Esophagus (tissue), 2 donors: ENCODE measurements around the gene TMEM178A. TPM values are rescaled to one million over a fixed set of nuclear protein-coding genes. Genes with fewer than 3 reads are reported as not detected.

Experiments
- H3K27ac ChIP-seq, 2 donors: one replicate each; pipeline ENCODE4 v1.5.1; 2013; ENCODE audit warnings: low read depth in 2 of 2, mild to moderate bottlenecking in 2 of 2, inconsistent platforms in 1 of 2, low read length in 1 of 2, moderate library complexity in 1 of 2
- H3K27me3 ChIP-seq, 2 donors: one replicate each; pipeline ENCODE4 v1.6.1; 2013; ENCODE audit warnings: low read length in 2 of 2, control low read depth in 1 of 2, mild to moderate bottlenecking in 1 of 2; ENCODE audit not compliant: insufficient read depth in 2 of 2, control insufficient read depth in 1 of 2
- H3K36me3 ChIP-seq, 2 donors: one replicate each; pipeline ENCODE4 v1.6.1; 2013; ENCODE audit warnings: low read length in 1 of 2; ENCODE audit not compliant: control insufficient read depth in 2 of 2, insufficient read depth in 2 of 2
- H3K4me1 ChIP-seq, 2 donors: one replicate each; pipeline ENCODE4 v1.6.1; 2013; ENCODE audit warnings: low read length in 1 of 2; ENCODE audit not compliant: control insufficient read depth in 2 of 2, insufficient read depth in 2 of 2
- H3K4me3 ChIP-seq, 2 donors: one replicate each; pipeline ENCODE4 v1.5.1; 2013; ENCODE audit warnings: low read length in 2 of 2, mild to moderate bottlenecking in 2 of 2, low read depth in 1 of 2, moderate library complexity in 1 of 2
- H3K9me3 ChIP-seq, 2 donors: one replicate each; pipeline ENCODE4 v1.6.1; 2013; ENCODE audit warnings: mild to moderate bottlenecking in 2 of 2, low read depth in 1 of 2, low read length in 1 of 2, moderate library complexity in 1 of 2; ENCODE audit not compliant: control insufficient read depth in 2 of 2, insufficient read depth in 1 of 2
- WGBS, 2 donors: extraction: QIAGEN DNeasy Blood & Tissue Kit; methylation state at CpG; one replicate each; pipeline ENCODE4 v1.1.7; 2013; 5-methylcytosine and 5-hydroxymethylcytosine counted together
- polyA plus RNA-seq, 2 donors: library from polyadenylated mRNA; stranded (reverse); fragments of 200-250 nt; gene quantifications; one replicate each; pipeline ENCODE4 v1.2.3, GENCODE V29; 2013
- donor health status: healthy with polysubstance abuse.
- donor health status: Bipolar disorder and iron deficiency.

Gene TMEM178A
- polyA plus RNA-seq, 2 donors, result 0.53 to 1.1 TPM

DNA sequence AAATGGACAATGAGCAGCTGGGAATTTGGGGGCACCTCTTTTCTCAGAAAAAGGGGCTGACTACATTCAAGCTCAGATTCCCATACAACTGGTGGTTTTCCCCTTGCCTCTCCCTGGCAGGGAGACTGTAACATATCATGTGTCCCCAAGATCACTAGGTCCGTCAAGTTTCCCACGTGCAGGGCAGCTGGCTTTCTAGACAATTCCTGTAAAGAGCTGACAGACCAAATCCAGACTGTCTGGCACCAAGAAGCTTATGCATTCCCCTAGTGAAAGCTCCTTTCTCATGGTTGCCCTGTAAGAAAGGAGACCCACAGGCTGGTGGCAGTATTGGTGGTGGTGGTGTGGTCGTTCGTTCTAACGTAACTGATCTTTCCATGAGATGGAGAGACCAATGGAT, 64.6 kb downstream of the TMEM178A start:
- Histone ChIP-seq H3K27ac (no peak overlapping the region), H3K27me3 (no peaks in the 10 kb centered on the region), H3K36me3 (peaks cover 0 to 5% of the 10 kb centered on the region in 2 donors), H3K4me1 (no peaks in the 10 kb centered on the region), H3K4me3 (no peak overlapping the region), H3K9me3 (peaks cover 2% of the 10 kb centered on the region in 2 donors)
- WGBS, 2 donors, result 92 to 94% methylated on average over 5 of the region's 5 CpGs

DNA sequence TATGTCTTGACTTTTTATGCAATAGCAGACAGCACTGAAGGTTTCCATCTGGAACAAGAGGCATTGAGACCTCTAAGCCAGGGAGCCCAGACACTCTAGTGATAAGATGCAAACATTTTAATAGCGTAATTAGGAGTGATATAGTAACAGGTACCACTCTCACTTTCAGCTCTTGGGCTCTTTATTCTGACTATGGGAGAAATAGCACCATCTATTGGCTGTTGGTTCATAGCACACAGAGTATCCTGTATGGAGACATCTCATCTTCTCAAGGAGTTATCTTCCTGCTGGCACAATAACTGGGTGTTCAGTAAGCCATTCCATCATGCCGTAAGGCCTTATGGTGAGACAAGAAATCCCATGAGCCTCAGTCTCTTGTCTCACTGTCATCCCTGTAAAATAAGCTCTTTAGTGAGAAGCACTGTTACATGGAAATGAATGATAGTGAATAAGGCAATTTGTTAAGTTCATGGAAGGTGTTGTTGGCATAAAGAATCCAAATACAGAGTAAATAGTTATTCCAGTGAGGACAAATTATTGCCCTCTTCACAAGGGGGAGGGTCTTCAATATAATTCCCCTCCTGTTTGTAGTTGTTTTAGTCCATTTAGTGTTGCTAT, 65.1 kb downstream of the TMEM178A start:
- WGBS, 2 donors, result 87 to 92% methylated on average over 2 of the region's 2 CpGs
- H3K36me3 ChIP-seq, result peaks cover 0 to 7% of the 10 kb centered on the region in 2 donors

DNA sequence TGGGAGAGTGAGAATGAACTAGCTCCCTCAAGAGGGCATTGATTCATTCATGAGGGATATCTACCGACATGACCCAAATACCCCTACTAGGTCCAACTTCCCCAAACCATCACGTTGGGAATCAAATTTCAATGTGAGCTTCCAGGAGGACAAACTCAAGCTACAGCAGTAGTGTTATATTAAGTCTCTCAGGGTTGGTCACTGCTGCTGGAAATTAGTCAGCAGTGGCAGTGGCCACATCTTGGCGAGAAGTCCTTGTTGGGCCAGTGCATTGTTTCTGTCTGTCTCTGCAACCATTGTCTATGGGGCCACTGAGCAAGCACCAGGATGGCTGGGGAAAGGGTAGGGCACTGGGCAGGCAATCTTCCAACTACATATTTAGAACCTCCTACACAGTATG, 65.8 kb downstream of the TMEM178A start:
- Histone ChIP-seq H3K27ac (no peak overlapping the region), H3K36me3 (peaks cover 0 to 7% of the 10 kb centered on the region in 2 donors)

More for the DNA sequence above, 65.1 kb downstream of the TMEM178A start:
- H3K4me1 ChIP-seq, result no peaks in the 10 kb centered on the region
- H3K4me3 ChIP-seq, result no peak overlapping the region
- H3K9me3 ChIP-seq, result peaks cover 2% of the 10 kb centered on the region in 2 donors
- no peaks in the 10 kb centered on the region for H3K27me3 ChIP-seq
- H3K27ac ChIP-seq, result no peak overlapping the region

DNA sequence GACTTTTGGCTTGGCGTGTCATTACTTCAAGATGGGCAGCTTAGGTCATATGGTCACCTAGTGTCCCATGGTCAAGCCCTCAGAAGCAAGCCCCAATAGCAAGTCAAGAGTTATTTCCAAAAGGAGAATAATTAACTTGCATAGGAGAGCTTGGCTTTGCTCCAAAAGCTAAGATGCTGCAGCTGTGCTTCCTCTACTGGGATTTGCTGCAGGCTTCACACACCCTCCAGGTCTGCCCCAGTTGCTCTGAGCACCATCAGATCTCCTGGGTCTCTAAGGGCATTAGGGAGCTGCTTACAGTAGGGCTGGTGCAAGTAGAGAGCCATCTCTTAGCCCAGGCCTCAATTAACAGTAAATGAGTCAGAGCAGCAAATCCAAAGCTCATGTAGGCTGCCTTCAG, 66.8 kb downstream of the TMEM178A start:
- Histone ChIP-seq H3K27me3 (no peaks in the 10 kb centered on the region), H3K4me3 (no peak overlapping the region), H3K9me3 (peaks cover 2% of the 10 kb centered on the region in 2 donors), H3K4me1 (no peaks in the 10 kb centered on the region), H3K36me3 (peaks cover 0 to 7% of the 10 kb centered on the region in 2 donors), H3K27ac (no peak overlapping the region)
- WGBS, 2 donors, result 91 to 95% methylated on average over 1 of the region's 1 CpG

More for the DNA sequence above, 65.8 kb downstream of the TMEM178A start:
- 90 to 91% methylated on average over 3 of the region's 3 CpGs for WGBS, 2 donors
- Histone ChIP-seq H3K9me3 (peaks cover 2% of the 10 kb centered on the region in 2 donors), H3K27me3 (no peaks in the 10 kb centered on the region), H3K4me1 (no peaks in the 10 kb centered on the region), H3K4me3 (no peak overlapping the region)

DNA sequence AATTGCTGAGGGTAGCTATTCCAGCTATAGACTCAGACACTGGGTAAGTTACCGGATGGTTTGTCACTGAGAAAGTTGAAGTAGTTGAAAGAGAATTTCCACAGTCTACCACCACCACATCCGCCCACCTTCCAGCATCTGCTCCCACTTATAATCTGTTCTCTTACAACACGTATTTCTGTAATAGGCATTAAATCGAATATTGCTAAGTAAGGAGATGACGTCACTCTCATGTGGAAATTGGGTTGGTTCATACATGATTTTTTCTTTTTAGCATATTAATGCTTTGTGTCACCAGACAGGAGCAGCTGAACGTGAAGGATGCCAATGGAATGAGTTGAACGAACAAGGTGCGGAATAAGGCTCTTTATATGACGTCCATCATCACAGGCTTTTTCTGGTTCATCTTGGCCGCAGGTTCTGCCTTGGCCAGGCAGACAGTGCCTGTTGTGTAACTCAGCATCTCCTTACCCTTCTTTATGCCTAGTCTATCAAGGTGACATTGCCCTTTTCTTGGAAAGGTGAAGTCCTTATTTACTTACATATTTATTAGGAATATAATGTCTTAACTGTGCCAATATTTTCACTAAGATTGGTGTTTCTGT, 67.5 kb downstream of the TMEM178A start:
- Histone ChIP-seq H3K27me3 (no peaks in the 10 kb centered on the region), H3K9me3 (peaks cover 2% of the 10 kb centered on the region in 2 donors), H3K4me1 (no peaks in the 10 kb centered on the region), H3K27ac (no peak overlapping the region), H3K36me3 (peaks cover 1 to 9% of the 10 kb centered on the region in 2 donors), H3K4me3 (no peak overlapping the region)
- 95 to 96% methylated on average over 10 of the region's 10 CpGs for WGBS, 2 donors

DNA sequence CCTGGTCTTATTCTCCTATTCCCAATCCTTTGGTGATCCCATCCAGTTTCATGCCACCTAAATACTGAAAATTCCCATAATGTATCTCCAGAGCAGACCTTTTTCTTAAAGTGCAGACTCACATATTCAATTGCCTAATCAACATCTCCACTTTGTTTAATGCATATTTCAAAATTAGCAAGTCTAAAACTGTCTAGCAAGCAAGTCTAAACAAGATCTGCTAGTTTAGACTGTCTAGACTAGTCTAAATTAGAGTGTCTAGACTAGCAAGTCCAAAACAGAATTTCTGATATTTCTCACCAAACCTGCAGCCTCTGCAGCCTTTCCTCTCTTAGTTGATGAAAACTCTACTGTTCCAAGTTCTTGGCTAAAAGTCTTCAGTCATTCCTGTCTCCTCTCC, 68.7 kb downstream of the TMEM178A start:
- Histone ChIP-seq H3K36me3 (peaks cover 6 to 9% of the 10 kb centered on the region in 2 donors), H3K9me3 (peaks cover 2% of the 10 kb centered on the region in 2 donors), H3K27ac (no peak overlapping the region), H3K27me3 (no peaks in the 10 kb centered on the region), H3K4me1 (no peaks in the 10 kb centered on the region), H3K4me3 (no peak overlapping the region)

DNA sequence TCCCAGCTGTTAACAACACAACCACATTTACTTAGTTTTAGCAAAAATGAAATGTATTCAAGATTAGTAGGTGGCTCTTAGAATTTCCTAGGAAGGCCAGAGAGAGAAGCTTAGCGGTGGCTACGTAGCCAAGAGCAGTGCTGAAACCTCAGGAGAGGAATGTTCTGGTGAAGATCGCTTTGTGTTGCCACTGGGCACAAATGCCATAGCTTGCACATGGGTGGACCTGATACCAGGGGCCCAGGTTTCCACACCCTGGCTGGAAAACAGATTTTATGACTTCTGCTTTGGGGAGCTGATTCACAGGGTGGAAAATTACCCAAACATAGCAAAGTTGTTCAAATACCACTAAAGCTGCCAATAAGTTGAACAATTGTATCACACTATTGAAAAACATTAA, 69.9 kb downstream of the TMEM178A start:
- H3K4me3 ChIP-seq, result no peak overlapping the region
- peaks cover 0 to 2% of the 10 kb centered on the region in 2 donors for H3K9me3 ChIP-seq
- WGBS, 2 donors, result 96 to 99% methylated on average over 3 of the region's 3 CpGs
- no peaks in the 10 kb centered on the region for H3K4me1 ChIP-seq
- no peak overlapping the region for H3K27ac ChIP-seq
- H3K27me3 ChIP-seq, result no peaks in the 10 kb centered on the region
- peaks cover 8 to 9% of the 10 kb centered on the region in 2 donors for H3K36me3 ChIP-seq

DNA sequence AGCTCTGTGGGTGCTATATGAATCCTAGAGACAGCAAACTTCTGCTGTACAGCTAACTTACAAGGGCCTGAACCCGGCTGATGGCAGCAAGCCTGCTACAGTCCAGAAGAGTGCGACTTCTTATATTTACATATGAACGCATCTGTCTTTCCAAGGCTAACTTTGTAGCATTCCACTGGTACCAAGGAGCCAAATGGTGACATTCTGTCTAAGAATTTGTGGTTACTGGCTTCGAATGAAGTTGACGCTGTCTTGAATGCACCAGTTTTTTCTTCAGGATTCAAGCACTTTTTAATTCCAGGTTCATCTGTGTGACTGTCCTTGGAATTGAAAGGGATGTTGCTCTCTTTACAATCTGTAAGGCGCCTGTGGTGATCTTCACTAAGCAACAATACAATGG, 70.9 kb downstream of the TMEM178A start:
- Histone ChIP-seq H3K36me3 (peaks cover 8 to 9% of the 10 kb centered on the region in 2 donors), H3K9me3 (peaks cover 0 to 2% of the 10 kb centered on the region in 2 donors), H3K27ac (no peak overlapping the region), H3K4me3 (no peak overlapping the region), H3K4me1 (no peaks in the 10 kb centered on the region), H3K27me3 (no peaks in the 10 kb centered on the region)
- WGBS, 2 donors, result 79 to 86% methylated on average over 6 of the region's 6 CpGs

DNA sequence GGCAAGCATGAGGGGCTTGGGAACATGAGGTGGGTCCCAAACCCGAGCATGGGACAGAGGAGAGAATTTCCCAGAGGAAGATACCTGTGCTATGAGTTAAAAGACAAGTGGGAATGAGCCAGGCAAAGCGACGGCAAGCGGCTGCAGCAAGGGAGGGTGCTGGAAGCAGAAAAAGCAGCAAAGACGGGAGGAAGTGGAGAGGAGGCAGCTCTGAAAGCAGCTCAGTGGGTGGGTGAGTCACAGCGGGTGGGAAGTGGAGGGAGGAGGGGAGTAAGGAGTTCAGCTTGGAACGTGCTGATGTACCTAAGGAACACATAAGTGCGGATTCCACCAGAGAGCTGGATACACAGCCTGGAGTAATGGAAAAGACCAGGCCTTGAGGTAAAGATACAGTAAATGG, 71.9 kb downstream of the TMEM178A start:
- no peak overlapping the region for H3K4me3 ChIP-seq
- WGBS, 2 donors, result 86 to 92% methylated on average over 8 of the region's 8 CpGs
- no peaks in the 10 kb centered on the region for H3K27me3 ChIP-seq
- H3K4me1 ChIP-seq, result no peaks in the 10 kb centered on the region
- H3K27ac ChIP-seq, result no peak overlapping the region
- peaks cover 6 to 8% of the 10 kb centered on the region in 2 donors for H3K36me3 ChIP-seq
- H3K9me3 ChIP-seq, result no peaks in the 10 kb centered on the region

DNA sequence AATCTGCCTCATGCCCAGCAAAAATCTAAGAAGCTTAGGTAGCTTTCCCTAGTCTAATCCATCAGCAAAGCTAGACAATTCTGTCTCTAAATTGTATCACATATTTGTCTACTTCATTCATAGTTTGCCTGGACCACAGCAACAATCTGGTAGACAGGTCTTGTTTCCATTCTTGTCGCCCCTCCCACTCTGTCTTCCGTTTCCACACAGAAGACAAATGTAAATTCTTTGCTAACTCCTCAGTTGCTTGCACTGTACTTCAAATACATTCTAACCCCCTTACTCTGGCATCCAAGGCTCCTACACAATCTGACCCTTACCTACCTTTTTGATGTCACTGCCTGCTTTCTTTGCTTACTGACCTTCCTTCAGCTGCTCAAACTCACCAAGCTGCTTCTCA, 73.2 kb downstream of the TMEM178A start:
- 93 to 97% methylated on average over 2 of the region's 2 CpGs for WGBS, 2 donors
- H3K27ac ChIP-seq, result no peak overlapping the region
- H3K27me3 ChIP-seq, result no peaks in the 10 kb centered on the region
- H3K4me1 ChIP-seq, result no peaks in the 10 kb centered on the region
- H3K36me3 ChIP-seq, result peaks cover 7 to 8% of the 10 kb centered on the region in 2 donors
- no peak overlapping the region for H3K4me3 ChIP-seq
- H3K9me3 ChIP-seq, result no peaks in the 10 kb centered on the region
